ENCODE data around the gene TSPAN5.

TSPAN5 gene

GRCh38 chr4:98574816-98575215 lies 83.6 kb downstream of the TSPAN5 start:
- no peak overlapping the region for H2AFZ ChIP-seq (ENCODE audit: low read depth, low read length, severe bottlenecking)
- H3K4me2 ChIP-seq (ENCODE audit: low read depth, low read length, poor library complexity, severe bottlenecking), result no peak overlapping the region
- no peaks in the 10 kb centered on the region for H3K9me3 ChIP-seq (ENCODE audit: insufficient read depth, low read length)
- no peaks in the 10 kb centered on the region for H3K27me3 ChIP-seq (ENCODE audit: low read length)
- H3K79me2 ChIP-seq (ENCODE audit: insufficient read depth, low read length), result no peaks in the 10 kb centered on the region
- no peak overlapping the region for H3K27ac ChIP-seq (ENCODE audit: low read depth, low read length)
- no peaks in the 10 kb centered on the region for H4K20me1 ChIP-seq (ENCODE audit: low read depth, low read length)
- H3K4me3 ChIP-seq (ENCODE audit: insufficient read depth, low read length, poor library complexity, severe bottlenecking), result no peak overlapping the region
- no peaks in the 10 kb centered on the region for H3F3A ChIP-seq (ENCODE audit: insufficient read depth)
- TF ChIP-seq CTCF (IDR thresholded peaks at IDR 0.05; ENCODE audit: insufficient read depth, low read length, poor library complexity, severe bottlenecking), result no peak
- TF ChIP-seq EZH2phosphoT487 (conservative IDR thresholded peaks at IDR 0.05; ENCODE audit: low read length), result no peak
- H3K9me2 ChIP-seq (replicated peaks; ENCODE audit: insufficient read depth, low read length), result no peaks in the 10 kb centered on the region
- no peak overlapping the region for H3K9ac ChIP-seq (ENCODE audit: low read length)
- H3K36me3 ChIP-seq (ENCODE audit: low read length), result no peaks in the 10 kb centered on the region

DNA sequence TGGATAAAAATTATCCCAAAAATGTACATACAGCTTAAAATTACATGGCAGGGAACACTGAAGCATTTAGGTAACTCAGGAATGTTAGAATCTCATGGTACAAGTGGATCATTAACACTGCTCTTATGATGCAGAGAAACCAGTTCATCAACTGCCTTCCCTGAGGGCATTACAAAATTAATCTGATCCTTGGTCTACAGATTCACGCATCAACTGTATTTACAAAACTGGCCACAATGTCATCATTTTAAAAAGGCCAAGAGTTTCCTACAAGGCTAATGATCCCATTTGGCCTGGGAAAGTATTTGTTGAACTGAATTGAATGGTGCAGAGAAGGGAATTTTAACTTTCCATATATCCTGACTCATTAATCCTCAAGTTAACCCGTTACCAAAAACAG lies 84.6 kb downstream of the TSPAN5 start:
- TF ChIP-seq EZH2phosphoT487 (conservative IDR thresholded peaks at IDR 0.05; ENCODE audit: low read length), result no peak
- no peak overlapping the region for H2AFZ ChIP-seq (ENCODE audit: low read depth, low read length, severe bottlenecking)
- H3K4me3 ChIP-seq (ENCODE audit: insufficient read depth, low read length, poor library complexity, severe bottlenecking), result no peak overlapping the region
- no peaks in the 10 kb centered on the region for H3K27me3 ChIP-seq (ENCODE audit: low read length)
- H3K79me2 ChIP-seq (ENCODE audit: insufficient read depth, low read length), result no peaks in the 10 kb centered on the region
- H3K36me3 ChIP-seq (ENCODE audit: low read length), result no peaks in the 10 kb centered on the region
- no peak overlapping the region for H3K27ac ChIP-seq (ENCODE audit: low read depth, low read length)
- no peak overlapping the region for H3K9ac ChIP-seq (ENCODE audit: low read length)
- H4K20me1 ChIP-seq (ENCODE audit: low read depth, low read length), result no peaks in the 10 kb centered on the region
- no peaks in the 10 kb centered on the region for H3K9me3 ChIP-seq (ENCODE audit: insufficient read depth, low read length)
- no peaks in the 10 kb centered on the region for H3K9me2 ChIP-seq (replicated peaks; ENCODE audit: insufficient read depth, low read length)
- H3K4me2 ChIP-seq (ENCODE audit: low read depth, low read length, poor library complexity, severe bottlenecking), result no peak overlapping the region
- H3F3A ChIP-seq (ENCODE audit: insufficient read depth), result no peaks in the 10 kb centered on the region

DNA sequence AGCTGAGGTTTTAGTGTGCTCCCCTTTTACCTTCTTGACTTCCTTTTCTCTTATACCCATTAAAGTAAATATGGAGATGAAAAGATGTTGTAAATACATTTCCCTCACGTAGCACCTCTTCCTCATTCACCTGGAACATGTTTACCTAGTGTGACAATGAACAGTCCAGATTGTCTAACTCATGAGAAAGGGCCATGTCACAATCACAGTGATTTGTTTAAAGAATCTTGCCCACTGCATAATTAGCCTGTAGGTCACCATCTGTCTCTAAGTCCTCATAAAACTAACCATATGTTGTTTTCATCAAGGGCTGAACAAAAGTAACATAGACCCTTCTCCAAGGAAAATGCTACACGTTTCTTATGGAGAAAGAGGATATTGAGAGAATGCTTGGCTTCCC lies 85.7 kb downstream of the TSPAN5 start:
- Histone ChIP-seq H3K27ac (ENCODE audit: low read depth, low read length) (no peak overlapping the region), H3F3A (ENCODE audit: insufficient read depth) (no peaks in the 10 kb centered on the region), H2AFZ (ENCODE audit: low read depth, low read length, severe bottlenecking) (no peak overlapping the region), H4K20me1 (ENCODE audit: low read depth, low read length) (no peaks in the 10 kb centered on the region), H3K4me2 (ENCODE audit: low read depth, low read length, poor library complexity, severe bottlenecking) (no peak overlapping the region), H3K9me3 (ENCODE audit: insufficient read depth, low read length) (no peaks in the 10 kb centered on the region), H3K4me3 (ENCODE audit: insufficient read depth, low read length, poor library complexity, severe bottlenecking) (no peak overlapping the region), H3K9me2 (replicated peaks; ENCODE audit: insufficient read depth, low read length) (no peaks in the 10 kb centered on the region), H3K36me3 (ENCODE audit: low read length) (no peaks in the 10 kb centered on the region), H3K9ac (ENCODE audit: low read length) (no peak overlapping the region), H3K27me3 (ENCODE audit: low read length) (no peaks in the 10 kb centered on the region), H3K79me2 (ENCODE audit: insufficient read depth, low read length) (no peaks in the 10 kb centered on the region)
- TF ChIP-seq CTCF (IDR thresholded peaks at IDR 0.05; ENCODE audit: insufficient read depth, low read length, poor library complexity, severe bottlenecking) (no peak), EZH2phosphoT487 (conservative IDR thresholded peaks at IDR 0.05; ENCODE audit: low read length) (no peak)

GRCh38 chr4:98571161-98571786 lies 87.1 kb downstream of the TSPAN5 start:
- H3K79me2 ChIP-seq (ENCODE audit: insufficient read depth, low read length), result no peaks in the 10 kb centered on the region
- H4K20me1 ChIP-seq (ENCODE audit: low read depth, low read length), result no peaks in the 10 kb centered on the region
- H3K9ac ChIP-seq (ENCODE audit: low read length), result no peak overlapping the region
- H3K4me2 ChIP-seq (ENCODE audit: low read depth, low read length, poor library complexity, severe bottlenecking), result no peak overlapping the region
- no peaks in the 10 kb centered on the region for H3K9me3 ChIP-seq (ENCODE audit: insufficient read depth, low read length)
- H3K36me3 ChIP-seq (ENCODE audit: low read length), result no peaks in the 10 kb centered on the region
- TF ChIP-seq EZH2phosphoT487 (conservative IDR thresholded peaks at IDR 0.05; ENCODE audit: low read length) (no peak), CTCF (IDR thresholded peaks at IDR 0.05; ENCODE audit: insufficient read depth, low read length, poor library complexity, severe bottlenecking) (no peak)
- H3K9me2 ChIP-seq (replicated peaks; ENCODE audit: insufficient read depth, low read length), result no peaks in the 10 kb centered on the region
- no peak overlapping the region for H3K27ac ChIP-seq (ENCODE audit: low read depth, low read length)
- H3K27me3 ChIP-seq (ENCODE audit: low read length), result no peaks in the 10 kb centered on the region
- H3F3A ChIP-seq (ENCODE audit: insufficient read depth), result no peaks in the 10 kb centered on the region
- H2AFZ ChIP-seq (ENCODE audit: low read depth, low read length, severe bottlenecking), result no peak overlapping the region
- no peak overlapping the region for H3K4me3 ChIP-seq (ENCODE audit: insufficient read depth, low read length, poor library complexity, severe bottlenecking)

Measured in SU-DHL-6 (cell line).